GM12878 (cell line): Measurements from ENCODE around the gene CASR.
"Not testable (repeated sequence)": the region's sequence is repeated elsewhere in the genome, so short reads cannot be mapped to it uniquely, and the experiment has no call there.

ENCODE experiments used
- NFYA ChIP-seq: IDR thresholded peaks from 2 replicates; pipeline ENCODE4 v1.6.1; 2011; ENCODE audit warnings: low read depth, mild to moderate bottlenecking, low read length, improper control_type of control experiment, borderline replicate concordance
- POLR2A ChIP-seq: IDR thresholded peaks from 2 replicates; pipeline ENCODE4 v1.6.1; 2011; ENCODE audit warnings: low read depth, mild to moderate bottlenecking, low read length

DNA sequence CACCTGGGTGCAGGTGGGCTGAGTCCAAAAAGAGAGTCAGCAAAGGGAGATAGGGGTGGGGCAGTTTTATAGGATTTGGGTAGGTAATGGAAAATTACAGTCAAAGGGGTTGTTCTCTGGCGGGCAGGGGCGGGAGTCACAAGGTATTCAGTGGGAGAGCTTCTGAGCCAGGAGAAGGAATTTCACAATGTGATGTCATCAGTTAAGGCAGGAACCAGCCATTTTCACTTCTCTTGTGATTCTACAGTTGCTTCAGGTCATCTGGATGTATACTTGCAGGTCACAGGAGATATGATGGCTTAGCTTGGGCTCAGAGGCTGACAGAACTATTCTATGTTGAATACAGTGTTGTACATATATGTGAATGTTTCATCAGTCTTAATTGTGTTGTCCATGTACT is 12.1 kb upstream of the CASR start:
- not testable (repeated sequence) for TF ChIP-seq NFYA, POLR2A
